Measurements from ENCODE around the gene DGKG. TPM values are rescaled to one million over a fixed set of nuclear protein-coding genes. Genes with fewer than 3 reads are reported as not detected.

DGKG gene
- total and polyA plus RNA-seq, 9 of the 15 experiments (the other 6 are each of a cell fraction or from before 2014, with no cell fraction given), result 0.01 to 0.36 (median 0.15) TPM

DNA sequence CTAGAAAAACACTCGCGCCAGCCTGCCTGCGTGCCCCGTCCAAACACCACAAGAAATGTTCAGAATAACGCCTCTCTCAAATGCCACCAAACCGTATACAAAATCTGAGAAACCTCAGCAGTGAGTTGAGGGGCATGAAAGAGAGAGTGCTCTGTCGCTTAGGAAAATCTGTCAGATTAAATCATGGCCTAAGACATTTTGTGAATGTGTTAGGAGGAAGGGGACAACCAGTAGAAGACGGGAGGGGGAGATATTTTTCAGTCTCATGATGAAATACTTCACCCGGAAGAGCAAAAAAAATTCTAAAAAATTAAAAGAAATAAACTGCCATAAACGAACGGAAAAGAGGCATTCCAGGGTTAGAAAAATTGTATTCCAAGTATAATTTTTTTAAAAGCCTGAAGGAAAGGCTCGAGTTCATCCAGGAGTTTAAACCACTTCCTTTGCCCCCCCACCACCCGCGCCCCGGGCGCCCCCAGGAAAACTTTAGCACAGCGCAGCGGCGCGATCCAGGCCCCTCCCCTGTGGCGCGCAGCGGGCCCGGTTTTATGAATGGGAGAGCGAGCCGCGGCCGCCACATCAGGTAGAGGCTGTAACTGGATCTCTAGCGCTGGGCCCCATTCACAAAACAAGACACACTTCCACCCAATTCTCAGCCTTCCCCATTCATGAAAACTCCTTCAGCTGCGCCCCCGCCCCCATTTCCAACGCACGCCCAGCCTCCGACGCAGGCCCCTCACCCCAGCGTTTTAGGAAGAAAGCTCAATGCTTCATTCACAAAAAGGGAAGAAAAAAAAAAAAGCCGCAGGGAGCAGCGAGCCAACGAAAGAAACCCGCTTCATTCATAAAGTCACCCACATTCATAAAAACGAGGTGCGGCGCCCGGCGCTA lies 254.6 kb downstream of the DGKG start (continued):
- no peak for TF ChIP-seq UBTF (IDR thresholded peaks at IDR 0.05; ENCODE audit: borderline replicate concordance in 1 of 2, low read depth in 2 of 2, low read length in 2 of 2)
- no peak for TF ChIP-seq RERE (CRISPR knock-in tag; IDR thresholded peaks at IDR 0.05; ENCODE audit: borderline replicate concordance)
- TF ChIP-seq SMAD2 (IDR thresholded peaks at IDR 0.05; ENCODE audit: low read depth, low read length), result no peak
- TF ChIP-seq, protein P1, sequence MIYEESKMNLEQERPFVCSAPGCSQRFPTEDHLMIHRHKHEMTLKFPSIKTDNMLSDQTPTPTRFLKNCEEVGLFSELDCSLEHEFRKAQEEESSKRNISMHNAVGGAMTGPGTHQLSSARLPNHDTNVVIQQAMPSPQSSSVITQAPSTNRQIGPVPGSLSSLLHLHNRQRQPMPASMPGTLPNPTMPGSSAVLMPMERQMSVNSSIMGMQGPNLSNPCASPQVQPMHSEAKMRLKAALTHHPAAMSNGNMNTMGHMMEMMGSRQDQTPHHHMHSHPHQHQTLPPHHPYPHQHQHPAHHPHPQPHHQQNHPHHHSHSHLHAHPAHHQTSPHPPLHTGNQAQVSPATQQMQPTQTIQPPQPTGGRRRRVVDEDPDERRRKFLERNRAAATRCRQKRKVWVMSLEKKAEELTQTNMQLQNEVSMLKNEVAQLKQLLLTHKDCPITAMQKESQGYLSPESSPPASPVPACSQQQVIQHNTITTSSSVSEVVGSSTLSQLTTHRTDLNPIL (CRISPR knock-in tag; IDR thresholded peaks at IDR 0.05), result no peak
- no peak for TF ChIP-seq FOS (IDR thresholded peaks at IDR 0.05; ENCODE audit: extremely low read depth, insufficient read length)
- no peak for TF ChIP-seq ZNF263 (CRISPR knock-in tag; IDR thresholded peaks at IDR 0.05; ENCODE audit: borderline replicate concordance)
- TF ChIP-seq ZNF282 (CRISPR knock-in tag; IDR thresholded peaks at IDR 0.05), result no peak
- TF ChIP-seq AFF1 (IDR thresholded peaks at IDR 0.05; ENCODE audit: low read depth in 1 of 2, partially characterized antibody in 2 of 2), result no peak
